Pancreas (tissue), 10 donors: ENCODE results near the gene OTX2. TPM values are rescaled to one million over a fixed set of nuclear protein-coding genes. Genes with fewer than 3 reads are reported as not detected.

Source experiments
- ATAC-seq, 4 donors: fragments of 200-7000 bp; cut with Tn5 transposase; one replicate each; pipeline versions ENCODE4 v1.8.0 to v1.9.1; 2020; ENCODE audit warnings: mild to moderate bottlenecking in 4 of 4, moderate library complexity in 4 of 4
- DNase-seq, 6 donors: peaks; one replicate each; pipeline ENCODE4 v3.0.0-alpha.2; 2020
- FAIRE-seq: peaks from 2 replicates; lab custom pipeline; 2012; peaks lifted over from hg19 to GRCh38; lab: Jason Lieb, UNC
- H3K27ac ChIP-seq, 4 donors: fragments of 200-600 bp; sonication (generic); 1 replicate in 3 of 4; 2 replicates in 1 of 4; pipeline versions ENCODE4 v1.5.0 to v1.8.0; 2020
- H3K27me3 ChIP-seq, 4 donors: fragments of 200-600 bp; one replicate each; pipeline ENCODE4 v1.8.0; 2021
- H3K36me3 ChIP-seq, 3 donors: fragments of 200-600 bp; sonication (generic) in 1 of 3; one replicate each; pipeline versions ENCODE4 v1.5.0 to v1.8.0; 2020 to 2021
- H3K4me1 ChIP-seq, 3 donors: fragments of 200-600 bp; one replicate each; pipeline ENCODE4 v1.8.0; 2021
- H3K4me3 ChIP-seq, 4 donors: fragments of 200-600 bp; sonication (generic) in 2 of 4; one replicate each; pipeline versions ENCODE4 v1.5.0 to v1.8.0; 2020 to 2021
- H3K9me3 ChIP-seq, 4 donors: fragments of 200-600 bp; one replicate each; pipeline ENCODE4 v1.8.0; 2021
- WGBS, 2 donors: extraction: QIAGEN DNeasy Blood & Tissue Kit; methylation state at CpG; one replicate each; pipeline ENCODE4 v1.1.7; 2013; 5-methylcytosine and 5-hydroxymethylcytosine counted together
- intact Hi-C, 3 donors: fragments of 100-400 bp; cut with DNase I; formaldehyde crosslinking; loops; one replicate each; pipeline versions ENCODE4 v1.11.1 to v1.14.2; 2022
- polyA plus RNA-seq, 2 donors: library from polyadenylated mRNA; stranded (reverse); fragments of 200-250 nt; gene quantifications; one replicate each; pipeline ENCODE4 v1.2.3, GENCODE V29; 2013
- total RNA-seq, 6 donors: library from RNA; stranded (reverse); fragmentation: NEBNext Ultra II Directional in 4 of 6; extraction: Animal tissue kit (Norgen Biotek cat#: 25700) in 4 of 6; gene quantifications; one replicate each; pipeline versions ENCODE4 v1.2.1 to v1.2.4, GENCODE V29; 2021 to 2023
- TF ChIP-seq, protein P1 (sequence below), 4 donors: fragments of 200-600 bp; sonication (generic) in 3 of 4; IDR thresholded peaks; one replicate each; pipeline versions ENCODE4 v1.5.0 to v1.8.0; 2021; ENCODE audit warnings: antibody characterized with exemption in 4 of 4
- donor health status: healthy with polysubstance abuse.
- donor health status: DM: no; HTN: no; CAD: no; lungs with moderate emphysema.
- donor health status: DM: no; HTN: no; CAD: no.
- donor health status: control.
- donor health status: control.
- donor health status: Bipolar disorder and iron deficiency.
- donor health status: DM: yes; HTN: yes; CAD: no.
- donor health status: DM: no; HTN: no; CAD: no.
- donor health status: DM: no; HTN: no; CAD: no.
- donor health status: DM: yes; HTN: yes; CAD: no.

The OTX2 gene
- total and polyA plus RNA-seq, 8 donors: not detected

DNA sequence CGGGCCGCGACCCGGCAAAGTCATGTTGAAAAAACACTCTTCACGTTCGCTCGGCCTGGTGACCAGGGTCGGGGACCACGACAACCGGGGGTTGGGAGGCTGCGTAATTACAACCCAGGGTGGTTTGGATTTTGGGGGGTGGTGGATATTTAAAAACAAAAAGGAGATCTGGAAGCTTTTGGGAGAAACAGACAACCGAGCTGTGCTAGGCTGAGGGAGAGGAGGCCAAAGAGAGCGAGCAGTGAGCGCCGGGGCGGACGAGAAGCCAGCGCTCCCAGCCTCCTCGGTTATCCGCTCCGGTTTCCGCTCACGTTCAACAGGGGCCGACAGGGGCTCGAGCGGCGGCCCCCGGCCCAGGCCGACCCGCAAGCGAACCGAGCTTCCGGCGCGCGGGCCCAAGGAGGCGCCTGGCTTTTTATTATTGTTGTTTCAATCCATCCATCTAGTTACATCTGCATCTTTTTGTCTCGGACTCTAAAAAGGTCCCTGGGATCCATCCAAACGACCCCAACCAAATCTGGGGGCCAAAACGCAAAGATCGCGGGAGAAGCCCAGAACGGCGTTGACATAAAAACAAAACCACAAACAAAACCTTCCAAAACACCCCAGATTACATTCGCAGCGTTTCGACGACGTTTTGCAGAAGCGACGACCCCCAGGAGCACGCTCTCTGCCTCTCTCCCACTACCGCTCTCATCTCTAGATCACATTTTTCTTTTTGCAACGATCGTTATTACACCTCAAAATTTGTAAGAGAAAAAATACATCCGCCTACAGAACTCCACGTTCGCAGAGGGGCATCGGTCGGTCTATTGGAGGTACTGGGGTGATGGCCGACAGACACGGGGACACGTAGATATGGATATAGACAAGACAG lies 771 bp downstream of the OTX2 start:
- peak overlapping the region in 1 of 4 donors; percentile 1 for H3K4me3 ChIP-seq
- H3K27ac ChIP-seq: no peak overlapping the region
- intact Hi-C loops: no loop called here
- 11% methylated on average over 63 of the region's 63 CpGs for WGBS, 2 donors
- no peak for DNase-seq
- peaks cover 13 to 89% (median 42%) of the 10 kb centered on the region in 4 donors for H3K27me3 ChIP-seq
- H3K36me3 ChIP-seq: no peaks in the 10 kb centered on the region
- no peak for FAIRE-seq
- ATAC-seq: no peak
- H3K9me3 ChIP-seq: no peaks in the 10 kb centered on the region
- TF ChIP-seq, protein P1, sequence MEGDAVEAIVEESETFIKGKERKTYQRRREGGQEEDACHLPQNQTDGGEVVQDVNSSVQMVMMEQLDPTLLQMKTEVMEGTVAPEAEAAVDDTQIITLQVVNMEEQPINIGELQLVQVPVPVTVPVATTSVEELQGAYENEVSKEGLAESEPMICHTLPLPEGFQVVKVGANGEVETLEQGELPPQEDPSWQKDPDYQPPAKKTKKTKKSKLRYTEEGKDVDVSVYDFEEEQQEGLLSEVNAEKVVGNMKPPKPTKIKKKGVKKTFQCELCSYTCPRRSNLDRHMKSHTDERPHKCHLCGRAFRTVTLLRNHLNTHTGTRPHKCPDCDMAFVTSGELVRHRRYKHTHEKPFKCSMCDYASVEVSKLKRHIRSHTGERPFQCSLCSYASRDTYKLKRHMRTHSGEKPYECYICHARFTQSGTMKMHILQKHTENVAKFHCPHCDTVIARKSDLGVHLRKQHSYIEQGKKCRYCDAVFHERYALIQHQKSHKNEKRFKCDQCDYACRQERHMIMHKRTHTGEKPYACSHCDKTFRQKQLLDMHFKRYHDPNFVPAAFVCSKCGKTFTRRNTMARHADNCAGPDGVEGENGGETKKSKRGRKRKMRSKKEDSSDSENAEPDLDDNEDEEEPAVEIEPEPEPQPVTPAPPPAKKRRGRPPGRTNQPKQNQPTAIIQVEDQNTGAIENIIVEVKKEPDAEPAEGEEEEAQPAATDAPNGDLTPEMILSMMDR (IDR thresholded peaks at IDR 0.05): no peak
- no peaks in the 10 kb centered on the region for H3K4me1 ChIP-seq

DNA sequence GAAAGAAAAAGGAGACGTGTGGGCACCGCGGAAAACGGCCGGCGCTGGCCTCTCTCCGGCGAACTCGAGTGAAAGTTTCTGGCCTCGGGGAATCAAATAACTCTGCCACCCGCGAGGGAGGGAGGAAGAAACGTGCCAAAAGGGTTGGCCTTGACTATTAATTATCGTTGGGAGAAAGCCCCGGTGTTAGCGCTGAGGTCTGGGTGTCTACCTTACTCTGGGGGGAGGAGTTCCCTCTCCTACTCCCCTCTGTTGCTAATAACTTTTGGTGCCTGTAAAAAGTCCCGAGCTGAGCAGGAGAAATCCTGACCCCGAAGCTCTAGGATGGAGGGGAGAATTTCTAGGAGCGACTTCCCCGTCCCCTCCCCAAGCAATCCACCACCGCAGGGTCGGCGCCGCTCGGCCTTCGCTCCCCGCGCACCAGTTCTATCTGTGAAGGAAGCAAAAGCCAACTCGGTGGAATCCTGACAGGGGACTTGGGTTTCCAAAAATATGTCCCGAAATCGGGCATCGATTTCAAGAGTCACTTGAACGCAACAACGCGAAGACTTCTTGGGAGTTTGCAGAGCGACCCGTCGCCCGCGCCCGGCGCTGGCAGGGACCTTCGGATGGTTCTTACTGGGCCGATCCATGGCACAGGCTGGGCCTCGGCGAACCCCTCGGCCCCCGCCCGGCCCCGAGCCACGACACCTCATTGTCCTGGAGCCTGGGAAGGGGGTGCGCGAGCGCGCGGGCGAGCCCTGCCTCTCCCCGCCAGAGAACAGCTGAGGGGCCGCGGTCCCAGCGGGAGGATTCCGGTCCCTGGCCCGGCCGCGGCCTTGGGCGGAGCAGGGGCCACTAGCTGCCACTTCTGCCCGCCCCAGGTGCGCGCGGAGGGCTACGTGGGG lies 1.7 kb downstream of the OTX2 start:
- Histone ChIP-seq H3K27me3 (peaks cover 13 to 90% (median 38%) of the 10 kb centered on the region in 4 donors), H3K4me1 (no peaks in the 10 kb centered on the region), H3K4me3 (peak overlapping the region in 1 of 4 donors; percentile 15), H3K36me3 (no peaks in the 10 kb centered on the region), H3K27ac (no peak overlapping the region), H3K9me3 (no peaks in the 10 kb centered on the region)
- ATAC-seq (peak in 1 of 4 donors; percentile 32), DNase-seq (no peak), FAIRE-seq (no peak)
- TF ChIP-seq, protein P1 (IDR thresholded peaks at IDR 0.05): no peak
- 8 to 10% methylated on average over 71 of the region's 71 CpGs for WGBS, 2 donors
- intact Hi-C loops: no loop called here

DNA sequence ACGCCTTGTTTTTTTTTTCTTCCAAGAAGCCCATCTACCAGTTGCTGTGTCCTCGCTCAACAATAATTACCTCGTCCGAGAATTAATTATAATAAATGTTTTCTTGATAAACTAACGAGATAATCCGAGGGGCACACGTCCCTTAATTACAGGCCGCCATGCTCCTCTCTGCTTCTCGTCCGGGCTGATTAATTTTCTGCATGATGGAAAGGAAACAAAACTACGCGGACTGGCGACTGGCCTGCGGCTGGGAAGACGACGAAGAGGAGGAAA lies 2.2 kb downstream of the OTX2 start:
- peak overlapping the region in 1 of 4 donors; percentile 15 for H3K4me3 ChIP-seq
- TF ChIP-seq, protein P1 (IDR thresholded peaks at IDR 0.05): no peak
- no peaks in the 10 kb centered on the region for H3K9me3 ChIP-seq
- WGBS, 2 donors: 6 to 7% methylated on average over 16 of the region's 16 CpGs
- no peak overlapping the region for H3K27ac ChIP-seq
- DNase-seq (no peak), FAIRE-seq (no peak), ATAC-seq (no peak)
- peaks cover 13 to 90% (median 38%) of the 10 kb centered on the region in 4 donors for H3K27me3 ChIP-seq
- H3K4me1 ChIP-seq: no peaks in the 10 kb centered on the region
- intact Hi-C loops: no loop called here
- H3K36me3 ChIP-seq: no peaks in the 10 kb centered on the region

DNA sequence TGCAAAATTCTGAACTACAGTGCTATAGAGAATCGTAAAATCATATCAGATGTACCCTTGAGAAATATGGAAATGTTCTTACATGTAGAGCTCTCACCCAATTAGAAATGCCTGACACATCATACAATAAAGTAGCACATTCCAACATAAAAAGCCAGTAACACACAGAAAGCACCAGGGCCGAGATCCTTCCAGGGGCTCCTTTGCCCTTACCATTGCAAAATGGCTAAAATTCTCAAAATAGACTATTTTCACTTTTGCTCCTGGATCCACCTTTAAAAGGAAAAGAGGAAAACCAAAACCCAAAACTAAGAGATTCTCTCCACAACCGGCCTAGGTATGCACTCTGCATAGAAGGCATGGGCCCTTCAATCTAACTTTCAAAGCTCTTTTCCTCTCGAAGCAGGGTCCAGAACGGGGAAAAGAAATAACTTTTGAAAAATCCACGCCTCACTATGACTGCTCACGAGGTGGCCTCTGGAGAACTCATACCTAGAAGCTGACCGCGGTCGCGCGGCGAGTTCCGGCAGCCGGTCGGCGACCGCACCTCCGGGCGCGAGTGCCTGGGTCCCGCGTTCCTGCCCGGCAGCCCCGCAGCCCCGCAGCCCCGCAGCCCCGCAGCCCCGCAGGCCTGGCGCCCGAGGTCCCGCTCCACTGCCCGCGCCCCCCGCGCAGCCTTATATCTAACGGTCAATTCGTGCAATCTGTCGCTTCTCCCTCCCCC lies 2.7 kb downstream of the OTX2 start:
- H3K27me3 ChIP-seq: peaks cover 13 to 87% (median 37%) of the 10 kb centered on the region in 4 donors
- no peak for FAIRE-seq
- 15% methylated on average over 32 to 39 of the region's 39 CpGs for WGBS, 2 donors
- intact Hi-C loops: no loop called here
- no peaks in the 10 kb centered on the region for H3K36me3 ChIP-seq
- TF ChIP-seq, protein P1 (IDR thresholded peaks at IDR 0.05): no peak
- H3K9me3 ChIP-seq: no peaks in the 10 kb centered on the region
- DNase-seq: no peak
- H3K4me3 ChIP-seq: peak overlapping the region in 1 of 4 donors; percentile 15
- no peaks in the 10 kb centered on the region for H3K4me1 ChIP-seq
- H3K27ac ChIP-seq: no peak overlapping the region
- no peak for ATAC-seq
